Parathyroid adenoma (tissue), 2 donors: ENCODE data around the gene CELSR1.

Source experiments
- H2AFZ ChIP-seq: fragments of 300-600 bp; sonication (generic); one replicate; pipeline ENCODE4 v1.7.0; 2017; ENCODE audit warnings: antibody characterized with exemption, mild to moderate bottlenecking
- H3K27ac ChIP-seq: fragments of 300-600 bp; sonication (generic); one replicate; pipeline ENCODE4 v1.7.0; 2017
- H3K27me3 ChIP-seq: fragments of 300-600 bp; sonication (generic); one replicate; pipeline ENCODE4 v1.7.0; 2017; ENCODE audit warnings: low read length; ENCODE audit not compliant: control insufficient read depth, insufficient read depth
- H3K36me3 ChIP-seq: fragments of 300-600 bp; sonication (generic); one replicate; pipeline ENCODE4 v1.7.0; 2017; ENCODE audit warnings: low read length; ENCODE audit not compliant: control insufficient read depth, insufficient read depth
- H3K4me1 ChIP-seq: fragments of 300-600 bp; sonication (generic); one replicate; pipeline ENCODE4 v1.7.0; 2017; ENCODE audit warnings: control low read depth
- H3K4me2 ChIP-seq: fragments of 300-600 bp; sonication (generic); one replicate; pipeline ENCODE4 v1.7.0; 2017; ENCODE audit warnings: low read length
- H3K4me3 ChIP-seq: fragments of 300-600 bp; sonication (generic); one replicate; pipeline ENCODE4 v1.7.0; 2017; ENCODE audit warnings: low read depth, low read length
- H3K79me2 ChIP-seq: fragments of 300-600 bp; sonication (generic); one replicate; pipeline ENCODE4 v1.7.0; 2017; ENCODE audit warnings: control low read depth
- H3K9ac ChIP-seq: fragments of 300-600 bp; sonication (generic); one replicate; pipeline ENCODE4 v1.7.0; 2017; ENCODE audit warnings: mild to moderate bottlenecking
- H3K9me3 ChIP-seq: fragments of 300-600 bp; sonication (generic); one replicate; pipeline ENCODE4 v1.7.0; 2017; ENCODE audit warnings: low read length; ENCODE audit not compliant: control insufficient read depth
- CTCF ChIP-seq: fragments of 300-600 bp; sonication (generic); IDR thresholded peaks from one replicate; pipeline ENCODE4 v1.7.0; 2017; ENCODE audit warnings: antibody characterized with exemption, mild to moderate bottlenecking
- donor health status: primary hyperparathyroidism.

CELSR1 gene

GRCh38 chr22:46514592-46515207 lies 22.7 kb downstream of the CELSR1 start:
- TF ChIP-seq CTCF, result no peak
- H3K4me1 ChIP-seq, result no peaks in the 10 kb centered on the region
- H3K27ac ChIP-seq, result no peak overlapping the region

GRCh38 chr22:46513908-46514550 lies 23.4 kb downstream of the CELSR1 start:
- H3K9ac ChIP-seq, result no peak overlapping the region
- no peak for TF ChIP-seq CTCF
- no peaks in the 10 kb centered on the region for H3K4me1 ChIP-seq
- H2AFZ ChIP-seq, result no peak overlapping the region
- no peaks in the 10 kb centered on the region for H3K79me2 ChIP-seq
- no peak overlapping the region for H3K27ac ChIP-seq
- H3K4me3 ChIP-seq, result no peak overlapping the region
- H3K4me2 ChIP-seq, result no peak overlapping the region
- no peaks in the 10 kb centered on the region for H3K9me3 ChIP-seq
- H3K27me3 ChIP-seq, result no peaks in the 10 kb centered on the region
- H3K36me3 ChIP-seq, result no peaks in the 10 kb centered on the region

More at GRCh38 chr22:46514592-46515207, 22.7 kb downstream of the CELSR1 start:
- Histone ChIP-seq H3K4me3 (no peak overlapping the region), H3K27me3 (no peaks in the 10 kb centered on the region), H3K4me2 (no peak overlapping the region), H2AFZ (no peak overlapping the region), H3K36me3 (no peaks in the 10 kb centered on the region), H3K9ac (no peak overlapping the region), H3K9me3 (no peaks in the 10 kb centered on the region), H3K79me2 (no peaks in the 10 kb centered on the region)

GRCh38 chr22:46512683-46513082 lies 24.7 kb downstream of the CELSR1 start:
- H3K4me2 ChIP-seq, result no peak overlapping the region
- H3K4me1 ChIP-seq, result no peaks in the 10 kb centered on the region
- H3K9me3 ChIP-seq, result no peaks in the 10 kb centered on the region
- H3K36me3 ChIP-seq, result no peaks in the 10 kb centered on the region
- no peak overlapping the region for H3K4me3 ChIP-seq
- no peak overlapping the region for H2AFZ ChIP-seq
- H3K27ac ChIP-seq, result no peak overlapping the region
- no peak overlapping the region for H3K9ac ChIP-seq
- TF ChIP-seq CTCF, result no peak
- no peaks in the 10 kb centered on the region for H3K27me3 ChIP-seq
- H3K79me2 ChIP-seq, result no peaks in the 10 kb centered on the region

- no peaks in the 10 kb centered on the region for H3K9me3 ChIP-seq
- H3K4me2 ChIP-seq, result no peak overlapping the region
- H3K4me1 ChIP-seq, result no peaks in the 10 kb centered on the region
- H3K9ac ChIP-seq, result no peak overlapping the region
- no peak overlapping the region for H3K27ac ChIP-seq
- no peak overlapping the region for H3K4me3 ChIP-seq
- H2AFZ ChIP-seq, result no peak overlapping the region
- no peaks in the 10 kb centered on the region for H3K27me3 ChIP-seq
- H3K79me2 ChIP-seq, result no peaks in the 10 kb centered on the region
- TF ChIP-seq CTCF, result no peak
- no peaks in the 10 kb centered on the region for H3K36me3 ChIP-seq
These were observed 25.4 kb downstream of the CELSR1 start for GRCh38 chr22:46512039-46512370.
